Omental fat pad (tissue), 4 donors: ENCODE data around the gene TMA16. TPM values are rescaled to one million over a fixed set of nuclear protein-coding genes. Genes with fewer than 3 reads are reported as not detected.
"Not testable (repeated sequence)": the region's sequence is repeated elsewhere in the genome, so short reads cannot be mapped to it uniquely, and the experiment has no call there.

Source experiments
- ATAC-seq: fragments of 150-250 bp; one replicate; pipeline ENCODE4 v1.9.1; 2016; ENCODE audit warnings: mild to moderate bottlenecking, moderate library complexity; ENCODE audit not compliant: low FRiP score
- DNase-seq: peaks from one replicate; pipeline ENCODE4 v3.0.0-alpha.2; 2019; ENCODE audit warnings: low spot score
- total RNA-seq, 4 donors: library from RNA; depleted of rRNA; stranded (reverse); fragments of >200 nt; gene quantifications; one replicate each; pipeline ENCODE4 v1.1.0, GENCODE V29; 2016
- TF ChIP-seq, protein P1 (sequence below), 3 donors: fragments of 450-650 bp; IDR thresholded peaks; one replicate each; pipeline ENCODE4 v1.5.1; 2016 to 2017; ENCODE audit warnings: antibody characterized with exemption in 3 of 3, mild to moderate bottlenecking in 3 of 3, moderate library complexity in 2 of 3

TMA16 gene
- 10 to 100 TPM; 14.7 to 30.8 (median 26.6) TPM for total RNA-seq

GRCh38 chr4:163494360-163495241, at the start of gene TMA16:
TSS of gene TMA16 (plus strand) at chr4:163494690. CDS start at chr4:163494802, 112 bp downstream.
- DNase-seq (peak; percentile 65), ATAC-seq (peak; percentile 98)
- TF ChIP-seq, protein P1, sequence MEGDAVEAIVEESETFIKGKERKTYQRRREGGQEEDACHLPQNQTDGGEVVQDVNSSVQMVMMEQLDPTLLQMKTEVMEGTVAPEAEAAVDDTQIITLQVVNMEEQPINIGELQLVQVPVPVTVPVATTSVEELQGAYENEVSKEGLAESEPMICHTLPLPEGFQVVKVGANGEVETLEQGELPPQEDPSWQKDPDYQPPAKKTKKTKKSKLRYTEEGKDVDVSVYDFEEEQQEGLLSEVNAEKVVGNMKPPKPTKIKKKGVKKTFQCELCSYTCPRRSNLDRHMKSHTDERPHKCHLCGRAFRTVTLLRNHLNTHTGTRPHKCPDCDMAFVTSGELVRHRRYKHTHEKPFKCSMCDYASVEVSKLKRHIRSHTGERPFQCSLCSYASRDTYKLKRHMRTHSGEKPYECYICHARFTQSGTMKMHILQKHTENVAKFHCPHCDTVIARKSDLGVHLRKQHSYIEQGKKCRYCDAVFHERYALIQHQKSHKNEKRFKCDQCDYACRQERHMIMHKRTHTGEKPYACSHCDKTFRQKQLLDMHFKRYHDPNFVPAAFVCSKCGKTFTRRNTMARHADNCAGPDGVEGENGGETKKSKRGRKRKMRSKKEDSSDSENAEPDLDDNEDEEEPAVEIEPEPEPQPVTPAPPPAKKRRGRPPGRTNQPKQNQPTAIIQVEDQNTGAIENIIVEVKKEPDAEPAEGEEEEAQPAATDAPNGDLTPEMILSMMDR (IDR thresholded peaks at IDR 0.05), result no peak

- not testable (repeated sequence) for ATAC-seq, DNase-seq
Measured at GRCh38 chr4:163447023-163447422, 47.5 kb upstream of the TMA16 start.

- ATAC-seq (no peak), DNase-seq (no peak)
- TF ChIP-seq, protein P1 (IDR thresholded peaks at IDR 0.05), result no peak
Measured at GRCh38 chr4:163447481-163447880, 47.0 kb upstream of the TMA16 start.

DNA sequence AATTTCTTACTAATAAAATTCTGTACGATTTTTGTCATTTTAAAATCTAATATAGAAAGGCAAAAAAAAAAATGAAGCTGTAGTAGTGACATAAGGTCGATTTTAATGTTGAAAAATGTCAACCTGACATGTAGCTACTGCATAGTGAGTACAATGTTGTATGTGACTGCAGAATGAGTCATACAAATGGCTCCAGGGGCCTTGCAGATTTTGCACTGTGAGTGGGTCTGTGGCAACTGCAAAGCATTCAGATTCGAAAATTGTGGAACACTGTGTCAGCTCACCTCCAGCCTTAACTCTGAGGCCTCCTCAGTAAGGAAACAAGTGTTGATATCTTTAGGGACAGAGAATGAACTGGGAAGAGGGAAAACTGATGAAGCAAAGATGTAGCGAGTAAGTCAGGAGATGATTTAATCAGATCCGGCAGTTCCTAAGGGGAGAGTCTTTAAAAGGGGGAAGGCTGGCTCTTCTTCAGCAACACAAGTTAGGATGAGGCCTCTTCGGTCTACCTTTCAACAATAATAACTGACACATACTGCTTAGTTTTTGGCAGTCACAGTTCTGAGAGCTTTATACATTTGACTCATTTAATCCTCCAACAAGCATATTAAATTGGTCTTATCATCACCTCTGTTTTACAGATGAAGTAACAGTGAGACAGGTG, 45.8 kb upstream of the TMA16 start:
- TF ChIP-seq, protein P1 (IDR thresholded peaks at IDR 0.05), result no peak
- ATAC-seq (no peak), DNase-seq (no peak)

DNA sequence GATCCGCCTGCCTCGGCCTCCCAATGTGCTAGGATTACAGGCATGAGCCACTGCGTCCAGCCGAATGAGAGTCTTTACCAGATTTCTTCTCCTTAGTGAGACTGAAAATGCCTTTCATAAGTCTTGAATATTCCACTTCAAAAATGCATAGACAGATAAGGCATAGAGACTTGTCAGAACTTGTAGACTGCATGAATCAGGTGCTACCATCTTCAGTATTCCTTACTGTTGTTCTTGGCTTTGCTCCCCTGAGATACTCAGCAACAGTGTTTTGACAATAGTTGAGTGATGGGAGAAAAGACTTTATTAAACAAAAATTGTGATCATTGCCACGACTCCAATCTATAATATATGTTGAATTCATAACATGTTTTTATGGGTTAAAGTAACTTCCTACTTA, 31.9 kb upstream of the TMA16 start:
- ATAC-seq, result no peak
- TF ChIP-seq, protein P1 (IDR thresholded peaks at IDR 0.05), result no peak
- DNase-seq, result no peak

- DNase-seq (no peak), ATAC-seq (no peak)
- TF ChIP-seq, protein P1 (IDR thresholded peaks at IDR 0.05), result no peak
Measured at GRCh38 chr4:163467082-163467770, 27.3 kb upstream of the TMA16 start.

- TF ChIP-seq, protein P1 (IDR thresholded peaks at IDR 0.05), result no peak
- ATAC-seq (no peak), DNase-seq (no peak)
Measured at GRCh38 chr4:163470391-163470790, 24.1 kb upstream of the TMA16 start.
